Measurements from ENCODE around the gene NPAS3.

The NPAS3 gene

DNA sequence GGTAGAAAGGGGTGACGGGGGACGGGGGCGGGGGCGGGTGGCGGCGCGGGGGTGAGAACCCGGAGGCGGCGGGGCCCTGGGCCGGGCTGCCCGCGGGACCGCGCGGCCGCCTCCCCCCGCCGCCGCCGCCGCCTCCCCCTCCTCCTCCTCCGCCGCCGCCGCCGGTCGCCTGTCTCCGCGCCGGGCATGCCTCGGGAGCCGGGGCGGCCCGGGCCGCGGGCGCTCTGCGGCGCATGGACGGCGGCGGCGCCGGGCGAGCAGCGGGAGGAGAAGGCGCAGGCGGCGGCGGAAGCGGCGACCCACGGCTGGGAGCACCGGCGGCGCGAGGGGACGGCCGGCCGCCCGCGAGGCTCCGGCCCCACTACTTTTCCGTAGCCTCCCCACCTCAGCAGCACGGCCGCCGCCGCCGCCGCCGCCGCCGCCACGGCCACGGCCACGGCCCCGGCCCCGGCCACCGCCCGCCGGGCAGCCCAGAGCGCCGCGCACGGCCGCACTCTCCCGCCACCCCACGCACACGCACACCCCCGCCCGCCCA, at the start of gene NPAS3:
Gene NPAS3, plus strand, starts transcription at position 161 of the 535 bp plus-strand sequence.
- DNase-seq (ENCODE audit: low read depth in 2 of 3, low spot score in 2 of 3) = no peak

DNA sequence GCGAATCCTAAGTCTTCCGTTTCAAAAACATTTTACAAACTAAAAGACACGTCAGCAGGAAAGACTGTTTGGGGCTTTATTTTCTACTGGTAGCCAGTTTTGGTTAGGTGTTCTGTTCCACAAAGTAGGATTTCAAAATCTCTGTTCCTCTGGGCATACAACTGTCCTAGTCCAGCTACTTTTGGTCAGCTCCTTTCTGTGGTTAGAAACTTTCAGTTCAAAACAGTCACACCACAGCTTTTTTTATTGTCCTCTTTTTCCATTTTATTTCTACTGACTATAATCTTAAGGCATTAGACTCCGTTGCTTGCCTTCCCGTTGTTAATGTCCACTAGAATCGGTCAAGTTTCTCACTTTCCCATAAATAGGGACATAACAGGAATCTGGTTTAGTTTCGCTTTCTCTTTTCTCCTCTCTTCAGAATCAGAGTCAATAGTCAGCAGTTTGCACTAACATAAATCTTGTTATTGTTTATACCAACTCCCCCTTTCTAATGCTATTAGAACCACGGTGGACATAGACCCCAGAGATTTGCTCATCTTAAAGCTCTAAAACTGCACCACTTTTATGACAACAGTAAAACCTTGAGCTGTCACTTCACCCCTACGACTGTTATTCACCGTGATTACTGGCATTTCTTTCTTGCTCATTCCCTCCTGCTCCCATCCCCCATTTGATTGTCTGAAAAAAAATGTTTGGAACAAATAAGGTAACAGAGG, 41.5 kb upstream of the NPAS3 start:
- DNase-seq (ENCODE audit: low read depth in 2 of 3, low spot score in 2 of 3) = no peak

DNA sequence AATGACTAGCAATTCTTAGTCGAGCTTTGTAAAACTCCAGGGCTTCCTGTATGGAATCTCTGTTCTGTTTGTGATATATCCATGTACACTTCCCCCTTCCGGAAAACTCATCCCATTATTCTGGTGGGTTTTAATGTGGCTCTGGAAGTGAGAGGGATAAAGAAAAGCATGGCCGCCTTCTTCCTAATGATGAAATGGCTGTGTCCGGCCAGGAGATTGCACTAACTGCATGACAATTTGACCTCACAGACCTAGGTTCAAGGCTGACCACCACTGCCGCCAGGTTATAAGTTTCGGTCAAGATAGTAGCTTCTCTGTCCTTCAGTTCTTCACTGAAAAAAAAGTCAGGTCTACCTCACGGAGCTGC, 41.0 kb upstream of the NPAS3 start:
- DNase-seq (ENCODE audit: low read depth in 2 of 3, low spot score in 2 of 3) = no peak

DNA sequence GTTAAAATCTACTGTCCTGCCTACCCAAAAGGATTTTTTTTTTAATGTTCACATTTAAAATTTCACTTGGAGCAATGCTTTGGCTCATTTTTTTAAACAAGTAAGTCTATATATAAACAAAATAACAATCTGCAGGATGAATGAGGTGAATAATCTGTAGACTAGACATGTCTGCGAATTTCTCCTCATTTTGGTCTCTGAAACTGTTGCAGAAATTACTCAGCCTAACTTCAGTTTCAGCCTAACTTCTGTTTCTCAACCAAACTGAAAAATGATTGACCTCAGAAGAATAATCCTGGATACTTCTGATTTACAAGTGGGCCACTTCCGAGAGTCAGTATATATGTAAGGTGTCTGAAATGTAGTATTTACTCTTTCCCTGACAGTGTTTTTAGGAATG, 39.8 kb upstream of the NPAS3 start:
- no peak for DNase-seq (ENCODE audit: low read depth in 2 of 3, low spot score in 2 of 3)

GRCh38 chr14:32900547-32900946, 38.1 kb upstream of the NPAS3 start:
- DNase-seq (ENCODE audit: low read depth in 2 of 3, low spot score in 2 of 3) = no peak

GRCh38 chr14:32905013-32905412, 33.7 kb upstream of the NPAS3 start:
- no peak for DNase-seq (ENCODE audit: low read depth in 2 of 3, low spot score in 2 of 3)

DNA sequence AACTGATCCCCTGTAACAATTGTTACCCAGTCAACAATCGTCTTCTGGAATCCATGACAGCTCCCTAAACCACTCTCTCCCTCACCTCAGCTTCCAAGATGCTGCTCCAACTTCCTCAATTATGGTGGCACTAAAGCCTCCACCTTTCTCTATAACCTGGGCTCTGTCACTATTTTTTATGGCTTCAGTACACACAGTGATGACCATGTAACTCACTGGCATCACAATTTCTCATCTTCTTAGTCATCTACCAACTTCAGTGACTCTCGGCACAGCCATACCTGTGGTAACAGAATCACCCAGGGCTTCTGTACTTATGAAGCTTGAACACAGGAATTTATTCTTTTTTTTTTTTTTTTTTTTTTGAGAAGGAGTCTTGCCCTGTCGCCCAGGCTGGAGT, 32.0 kb upstream of the NPAS3 start:
- no peak for DNase-seq (ENCODE audit: low read depth in 2 of 3, low spot score in 2 of 3)

- DNase-seq (ENCODE audit: low read depth in 2 of 3, low spot score in 2 of 3) = no peak
These were observed 30.2 kb upstream of the NPAS3 start for GRCh38 chr14:32908196-32909084.

DNA sequence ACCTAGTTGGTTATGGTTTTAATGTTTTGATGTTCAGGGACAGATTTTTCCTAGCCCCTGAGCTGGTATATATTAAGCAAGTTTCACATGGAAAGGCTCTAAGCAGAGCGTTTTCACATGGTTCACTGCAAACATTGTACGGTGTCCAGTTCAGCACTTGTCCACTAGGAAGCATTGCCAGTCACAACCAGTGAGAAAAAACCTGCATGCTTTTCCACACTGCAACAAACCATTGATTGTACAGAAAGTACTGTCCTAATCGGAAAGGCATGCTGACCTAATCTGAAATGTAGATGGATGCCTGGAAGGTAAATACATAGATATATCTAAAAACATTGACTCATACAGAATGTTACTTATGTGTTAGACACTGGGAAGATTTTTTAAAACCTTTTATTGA, 25.0 kb upstream of the NPAS3 start:
- no peak for DNase-seq (ENCODE audit: low read depth in 2 of 3, low spot score in 2 of 3)

- no peak for DNase-seq (ENCODE audit: low read depth in 2 of 3, low spot score in 2 of 3)
These were observed 24.3 kb upstream of the NPAS3 start for GRCh38 chr14:32914391-32914790.

DNA sequence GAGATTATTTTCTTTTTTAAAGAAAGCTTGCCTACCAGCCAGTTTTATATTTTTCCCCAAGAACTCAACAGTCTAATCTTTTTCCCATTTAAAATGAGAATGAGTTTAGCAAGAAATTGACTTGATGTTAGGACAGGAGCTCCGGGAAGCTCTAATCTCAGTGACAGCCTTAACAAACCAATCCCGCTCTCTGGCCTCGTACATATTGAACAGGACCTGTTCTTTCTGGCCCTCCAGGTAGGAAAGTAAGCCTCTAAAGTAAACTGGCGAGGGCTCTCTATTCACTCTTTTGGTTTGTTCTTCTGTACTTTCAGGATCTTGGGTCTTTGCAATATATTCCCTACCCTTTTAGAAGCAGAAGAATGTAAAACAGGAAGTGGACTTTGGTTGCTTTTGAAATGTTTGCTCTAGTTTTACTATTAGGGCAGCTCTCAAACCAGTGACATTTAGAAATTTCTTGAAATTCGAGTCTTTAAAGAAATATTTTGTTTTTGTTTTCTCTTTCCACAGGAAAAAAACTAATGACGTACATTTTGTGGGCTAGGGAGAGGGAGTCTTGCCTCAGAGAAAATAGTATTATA, 17.9 kb upstream of the NPAS3 start:
- no peak for DNase-seq (ENCODE audit: low read depth in 2 of 3, low spot score in 2 of 3)

DNA sequence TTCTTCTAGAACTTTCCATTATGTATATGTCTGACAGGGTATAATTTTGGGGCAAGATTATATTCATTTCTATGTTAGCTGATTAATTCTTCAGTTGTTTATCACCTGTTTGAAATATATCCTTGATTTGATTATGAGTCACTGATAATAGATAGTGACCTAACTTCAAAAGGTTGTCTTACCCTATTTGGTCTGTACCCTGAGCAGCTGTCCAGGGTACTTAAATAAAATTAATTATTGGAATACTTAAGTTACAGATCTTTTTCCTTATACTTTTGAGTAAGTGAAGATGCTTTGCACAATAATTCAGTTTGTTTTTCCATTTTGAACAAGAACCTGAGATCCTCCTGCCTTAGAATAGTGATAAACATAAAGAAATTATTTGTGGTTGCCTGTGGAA, 13.2 kb upstream of the NPAS3 start:
- no peak for DNase-seq (ENCODE audit: low read depth in 2 of 3, low spot score in 2 of 3)

GRCh38 chr14:32932302-32932913, 6.3 kb upstream of the NPAS3 start:
- no peak for DNase-seq (ENCODE audit: low read depth in 2 of 3, low spot score in 2 of 3)

- no peak for DNase-seq (ENCODE audit: low read depth in 2 of 3, low spot score in 2 of 3)
These were observed 5.6 kb upstream of the NPAS3 start for GRCh38 chr14:32932914-32933628.

DNA sequence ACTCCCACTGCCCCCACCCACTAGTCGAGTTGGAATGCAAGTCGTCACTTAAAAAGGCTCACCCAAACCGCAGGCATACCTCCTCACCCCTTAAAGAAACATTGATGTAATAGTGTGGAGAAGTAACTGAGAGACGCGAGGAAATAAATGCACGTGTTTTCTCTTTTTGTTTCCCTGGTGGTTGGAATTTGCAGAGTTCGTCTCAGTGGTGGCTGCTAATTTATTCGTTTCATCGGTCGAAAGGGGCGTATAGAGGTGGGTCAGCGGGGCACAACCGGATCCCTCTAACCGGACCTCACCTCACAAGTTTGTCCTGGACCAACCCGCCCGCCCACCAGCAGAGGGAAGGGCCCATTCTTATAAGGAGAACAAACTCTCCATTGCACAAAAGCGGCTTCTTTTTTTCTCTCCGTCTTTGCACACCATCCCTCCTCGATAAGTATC, 5.0 kb upstream of the NPAS3 start:
- DNase-seq (ENCODE audit: low read depth in 2 of 3, low spot score in 2 of 3) = no peak

DNA sequence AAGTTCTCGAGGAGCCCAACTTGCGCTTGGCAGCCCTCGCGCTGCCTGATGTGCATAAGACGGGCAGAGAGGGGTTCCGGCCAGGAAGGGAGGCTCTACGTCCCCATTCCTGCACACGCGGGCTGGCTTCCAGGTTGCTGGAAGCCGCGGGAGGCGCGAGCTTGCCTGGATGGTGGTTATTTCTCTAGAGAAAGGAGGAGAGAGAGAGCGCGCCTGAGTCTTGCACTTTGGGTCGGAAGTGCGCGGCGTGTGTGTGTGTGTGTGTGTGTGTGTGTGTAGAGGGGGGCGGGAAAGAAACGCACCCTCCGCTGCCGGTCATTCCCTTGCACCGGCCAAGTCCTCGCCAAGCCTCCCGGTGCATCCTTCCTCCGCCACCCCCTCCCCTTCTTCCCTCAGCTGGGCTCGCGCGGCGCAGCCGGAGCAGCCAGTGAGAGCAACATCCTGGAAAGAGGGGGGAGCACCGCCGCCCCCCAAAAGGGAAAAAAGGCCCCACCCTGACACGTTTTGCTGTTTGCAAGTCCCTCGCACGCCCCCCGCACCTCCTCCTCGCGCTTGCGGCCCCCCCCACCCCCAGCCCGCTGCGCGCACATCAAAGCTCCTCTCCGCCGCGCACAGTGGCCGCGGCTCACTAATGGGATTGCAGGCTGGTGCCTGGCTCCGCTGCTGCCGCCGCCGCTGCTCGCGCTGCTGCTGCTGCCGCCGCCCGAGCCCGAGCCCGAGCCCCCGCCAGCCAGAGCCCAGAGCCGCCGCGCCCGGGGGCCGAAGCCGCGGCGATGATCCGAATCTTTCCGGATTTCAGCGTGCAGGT, 4.4 kb upstream of the NPAS3 start:
- no peak for DNase-seq (ENCODE audit: low read depth in 2 of 3, low spot score in 2 of 3)

- no peak for DNase-seq (ENCODE audit: low read depth in 2 of 3, low spot score in 2 of 3)
These were observed 3.6 kb upstream of the NPAS3 start for GRCh38 chr14:32934881-32935633.

DNA sequence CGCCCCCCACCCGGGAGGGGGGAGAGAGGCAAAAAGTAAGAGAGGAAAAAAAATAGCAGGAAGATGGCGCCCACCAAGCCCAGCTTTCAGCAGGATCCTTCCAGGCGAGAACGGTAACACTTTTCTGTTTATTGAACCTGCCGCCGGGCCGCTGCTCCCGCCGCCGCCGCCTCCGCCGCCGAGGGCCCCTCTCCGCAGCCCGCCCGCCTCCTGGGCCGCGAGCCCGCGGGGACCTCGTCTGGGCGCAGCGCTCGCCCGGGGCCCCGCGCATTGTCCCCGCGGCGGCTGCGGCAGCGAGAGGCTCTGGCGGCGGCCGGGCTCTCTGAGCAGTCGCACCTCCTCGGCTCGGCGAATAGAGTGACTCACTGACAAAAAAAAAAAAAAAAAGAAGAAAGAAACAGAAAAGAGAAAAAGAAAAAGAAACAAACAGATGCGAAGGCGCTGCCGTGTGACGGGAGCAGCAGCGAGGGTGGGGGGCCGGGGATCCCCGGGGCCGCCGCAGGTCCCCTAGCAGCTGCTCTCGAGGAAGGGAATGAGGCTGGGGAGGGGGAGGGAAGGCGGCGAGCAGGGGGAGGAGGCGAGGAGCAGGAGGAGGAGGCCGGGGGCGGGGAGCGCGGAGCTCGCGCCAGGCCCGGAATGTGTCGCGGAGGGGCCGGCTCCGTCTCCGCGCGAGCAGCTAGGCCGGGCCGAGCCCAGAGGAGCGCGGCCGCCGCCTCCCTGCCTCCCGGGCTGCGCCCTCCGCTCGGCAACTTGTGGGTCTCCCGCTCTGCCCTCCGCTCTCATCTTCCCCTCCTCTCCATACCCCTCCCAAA, 781 bp downstream of the NPAS3 start:
- DNase-seq (ENCODE audit: low read depth in 2 of 3, low spot score in 2 of 3) = no peak

Measured in activated CD8-positive, alpha-beta memory T cell treated with anti-CD3 and anti-CD28 coated beads for 48 hours (primary cell).